K562 (cell line): ENCODE data around the gene TUBB4B. TPM values are rescaled to one million over a fixed set of nuclear protein-coding genes. Genes with fewer than 3 reads are reported as not detected.

Experiments
- ARID3B ChIP-seq: fragments of 250-450 bp; sonication (Bioruptor Pico); IDR thresholded peaks from 2 replicates; pipeline ENCODE4 v1.4.0; 2020; ENCODE audit warnings: borderline replicate concordance
- DMBX1 ChIP-seq: fragments of 250-450 bp; sonication (Bioruptor Pico); IDR thresholded peaks from 2 replicates; pipeline ENCODE4 v1.8.0; 2022; ENCODE audit warnings: inconsistent platforms, mild to moderate bottlenecking, moderate library complexity, borderline replicate concordance
- GATAD2A ChIP-seq: fragments of 450-650 bp; IDR thresholded peaks from 2 replicates; pipeline ENCODE4 v1.6.1; 2017
- GTF2B ChIP-seq: IDR thresholded peaks from 2 replicates; pipeline ENCODE4 v1.6.1; 2011; ENCODE audit not compliant: insufficient read length; ENCODE audit errors: extremely low read depth
- HNRNPL ChIP-seq: fragments of 200-400 bp; formaldehyde crosslinking; IDR thresholded peaks from 2 replicates; pipeline ENCODE4 v1.6.1; 2017; ENCODE audit warnings: low read depth, mild to moderate bottlenecking, low read length
- MYC ChIP-seq, 2 experiments: fragments of 250-450 bp in 1 of 2; sonication (Bioruptor Pico) in 1 of 2; IDR thresholded peaks; 2 replicates each; pipeline versions ENCODE4 v1.5.1 to v1.6.1; 2012 to 2021; ENCODE audit warnings: low read depth in 2 of 2, borderline replicate concordance in 1 of 2, improper control_type of control experiment in 1 of 2, low read length in 1 of 2, mild to moderate bottlenecking in 1 of 2, moderate library complexity in 1 of 2
- NFYB ChIP-seq: IDR thresholded peaks from 2 replicates; pipeline ENCODE4 v1.6.1; 2011; ENCODE audit warnings: mild to moderate bottlenecking, moderate library complexity; ENCODE audit not compliant: insufficient read length; ENCODE audit errors: extremely low read depth
- PHF20 ChIP-seq: fragments of 450-650 bp; IDR thresholded peaks from 2 replicates; pipeline ENCODE4 v1.6.1; 2018; ENCODE audit not compliant: partially characterized antibody
- POU5F1 ChIP-seq: fragments of 150-350 bp; IDR thresholded peaks from 2 replicates; pipeline ENCODE4 v1.6.1; 2014; ENCODE audit warnings: borderline replicate concordance, low read length, low read depth, mild to moderate bottlenecking; ENCODE audit not compliant: partially characterized antibody
- ZBTB7A ChIP-seq: IDR thresholded peaks from 2 replicates; pipeline ENCODE4 v1.6.1; 2011; ENCODE audit warnings: low read depth, mild to moderate bottlenecking, low read length, moderate library complexity, borderline replicate concordance; ENCODE audit not compliant: control insufficient read depth
- ZFP91 ChIP-seq: sonication (generic); formaldehyde crosslinking; IDR thresholded peaks from 2 replicates; pipeline ENCODE4 v1.8.0; 2022; ENCODE audit warnings: mild to moderate bottlenecking, missing genetic modification reagents
- ZNF12 ChIP-seq: sonication (generic); formaldehyde crosslinking; IDR thresholded peaks from 2 replicates; pipeline ENCODE4 v1.4.0; 2020; ENCODE audit warnings: mild to moderate bottlenecking, missing genetic modification reagents
- ZNF165 ChIP-seq: fragments of 250-450 bp; sonication (Bioruptor Pico); IDR thresholded peaks from 2 replicates; pipeline ENCODE4 v1.4.0; 2020; ENCODE audit warnings: borderline replicate concordance
- ZNF407 ChIP-seq: fragments of 450-650 bp; IDR thresholded peaks from 2 replicates; pipeline ENCODE4 v1.6.1; 2016; ENCODE audit warnings: low read depth
- polyA plus RNA-seq, 8 experiments: library from polyadenylated mRNA; depleted of rRNA in 4 of 8; stranded (reverse) in 5 of 8; unstranded in 3 of 8; fragments of >200 nt; fragmentation: Nextera tagmentation in 2 of 8; fragmentation: Illumina TruSeq in 1 of 8; extraction: Ambion mirVana in 2 of 8; extraction: Trizol in 1 of 8; gene quantifications; 2 replicates each; pipeline versions ENCODE4 v1.2.1 to v1.2.3, GENCODE V29; 2011 to 2014; ENCODE audit warnings: inconsistent platforms in 1 of 8, missing spikeins in 1 of 8
- total RNA-seq, 7 experiments: library from RNA; depleted of rRNA in 6 of 7; stranded (reverse); fragments of >200 nt in 6 of 7; fragmentation: Illumina TruSeq in 2 of 7; extraction: Trizol in 2 of 7; gene quantifications; 2 replicates each; pipeline versions ENCODE4 v1.2.1 to v1.2.3, GENCODE V29; 2011 to 2021; ENCODE audit warnings: low replicate concordance in 1 of 7

The TUBB4B gene
- total and polyA plus RNA-seq, 9 of the 15 experiments (the other 6 are each of a cell fraction or from before 2014, with no cell fraction given): 24.1 to 443 (median 268) TPM

- TF ChIP-seq NFYB (no peak), DMBX1 (no peak), ZNF407 (no peak), PHF20 (peak; percentile 25), GATAD2A (0 out of 2 replicates have a peak, but pooled peaks have one; percentile 50), ZBTB7A (peak; percentile 86; the same call in 1 of the 2 replicates), HNRNPL (0 out of 2 replicates have a peak, but pooled peaks have one; percentile 33), ZNF165 (CRISPR knock-in tag) (no peak), ARID3B (CRISPR knock-in tag) (no peak), GTF2B (no peak), ZNF12 (CRISPR knock-in tag) (peak; percentile 54; the same call in 1 of the 2 replicates), ZFP91 (no peak), POU5F1 (no peak), MYC (IDR thresholded peaks at IDR 0.05; ENCODE audit: low read depth, low read length) (no peak), MYC (CRISPR knock-in tag; IDR thresholded peaks at IDR 0.05; ENCODE audit: borderline replicate concordance, low read depth) (no peak)
Measured at GRCh38 chr9:137241490-137242268, 592 bp downstream of the TUBB4B start (continued).
